ENCODE measurements around the gene EXOC2.

DNA sequence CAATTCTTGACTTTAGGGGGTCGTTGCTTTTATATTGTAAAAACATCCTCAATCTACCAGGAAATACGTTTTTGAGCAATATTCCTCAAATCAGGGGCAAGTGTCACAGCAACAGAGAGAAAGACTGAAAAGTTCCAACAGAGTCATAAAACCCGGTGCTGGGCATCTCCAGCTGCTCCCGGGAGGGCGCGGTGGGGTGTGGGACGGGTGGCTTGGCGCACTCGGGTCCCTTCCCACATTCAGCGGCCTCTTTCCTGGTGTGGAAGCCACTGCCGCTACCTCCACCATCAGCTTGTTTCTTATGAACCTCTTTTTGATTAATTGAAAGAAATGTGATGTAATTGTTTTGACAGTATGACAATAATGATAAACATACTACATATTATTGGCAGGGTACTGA is 203.2 kb downstream of the EXOC2 start:
- TF ChIP-seq POLR2A (IDR thresholded peaks at IDR 0.05; ENCODE audit: low read depth, low read length), result no peak
- TF ChIP-seq TAF1 (IDR thresholded peaks at IDR 0.05; ENCODE audit: borderline replicate concordance, low read depth, low read length), result no peak
- TF ChIP-seq POLR2AphosphoS5 (IDR thresholded peaks at IDR 0.05; ENCODE audit: low read depth, low read length), result no peak

All from GM12892 (cell line).